ENCODE results near the gene PHC3.

GRCh38 chr3:170154084-170154483 is 27.4 kb downstream of the PHC3 start:
- no peak for TF ChIP-seq CTCF (IDR thresholded peaks at IDR 0.05; ENCODE audit: poor library complexity, severe bottlenecking)
- TF ChIP-seq SMC3 (conservative IDR thresholded peaks at IDR 0.05; ENCODE audit: poor library complexity), result no peak

Data from neural cell (in vitro differentiated cells).